Epidermal melanocyte (primary cell): ENCODE results near the gene CDH4.
"Not testable (repeated sequence)": the region's sequence is repeated elsewhere in the genome, so short reads cannot be mapped to it uniquely, and the experiment has no call there.

Source experiments
- DNase-seq: peaks from one replicate; pipeline ENCODE4 v3.0.0; 2011; ENCODE audit warnings: low spot score; ENCODE audit not compliant: insufficient read length

The CDH4 gene

DNA sequence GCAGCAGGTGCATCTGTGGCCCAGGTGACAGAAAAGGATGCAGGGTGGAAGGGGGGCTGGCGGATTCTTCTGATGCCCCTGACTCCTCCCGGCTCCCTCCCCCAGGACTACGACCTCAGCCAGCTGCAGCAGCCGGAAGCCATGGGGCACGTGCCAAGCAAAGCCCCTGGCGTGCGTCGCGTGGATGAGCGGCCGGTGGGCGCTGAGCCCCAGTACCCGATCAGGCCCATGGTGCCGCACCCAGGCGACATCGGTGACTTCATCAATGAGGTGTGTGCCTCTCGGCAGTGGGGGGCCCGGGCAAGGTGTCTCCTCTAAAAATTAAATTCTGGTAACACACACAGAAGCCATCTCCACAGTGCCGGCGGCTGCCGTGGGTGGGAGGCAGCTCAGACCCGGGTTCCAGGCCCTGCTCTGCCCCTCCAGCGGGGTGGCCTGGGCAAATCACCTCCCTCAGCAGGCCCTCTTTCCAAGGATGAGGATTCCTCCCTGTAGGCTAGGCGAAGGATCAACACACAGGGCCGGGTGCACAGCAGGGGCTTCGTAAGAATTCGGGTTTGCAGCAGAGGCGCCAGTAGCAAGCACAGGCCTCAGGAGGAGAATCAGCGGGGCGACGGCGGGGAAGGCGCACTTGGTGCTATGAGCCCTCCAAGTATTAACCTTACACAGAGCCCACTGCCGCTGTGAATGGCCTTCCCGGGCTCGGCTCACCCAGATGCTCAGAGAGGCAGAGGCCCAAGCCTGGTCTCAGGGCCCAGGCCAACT is 682.1 kb downstream of the CDH4 start:
- DNase-seq, result no peak

DNA sequence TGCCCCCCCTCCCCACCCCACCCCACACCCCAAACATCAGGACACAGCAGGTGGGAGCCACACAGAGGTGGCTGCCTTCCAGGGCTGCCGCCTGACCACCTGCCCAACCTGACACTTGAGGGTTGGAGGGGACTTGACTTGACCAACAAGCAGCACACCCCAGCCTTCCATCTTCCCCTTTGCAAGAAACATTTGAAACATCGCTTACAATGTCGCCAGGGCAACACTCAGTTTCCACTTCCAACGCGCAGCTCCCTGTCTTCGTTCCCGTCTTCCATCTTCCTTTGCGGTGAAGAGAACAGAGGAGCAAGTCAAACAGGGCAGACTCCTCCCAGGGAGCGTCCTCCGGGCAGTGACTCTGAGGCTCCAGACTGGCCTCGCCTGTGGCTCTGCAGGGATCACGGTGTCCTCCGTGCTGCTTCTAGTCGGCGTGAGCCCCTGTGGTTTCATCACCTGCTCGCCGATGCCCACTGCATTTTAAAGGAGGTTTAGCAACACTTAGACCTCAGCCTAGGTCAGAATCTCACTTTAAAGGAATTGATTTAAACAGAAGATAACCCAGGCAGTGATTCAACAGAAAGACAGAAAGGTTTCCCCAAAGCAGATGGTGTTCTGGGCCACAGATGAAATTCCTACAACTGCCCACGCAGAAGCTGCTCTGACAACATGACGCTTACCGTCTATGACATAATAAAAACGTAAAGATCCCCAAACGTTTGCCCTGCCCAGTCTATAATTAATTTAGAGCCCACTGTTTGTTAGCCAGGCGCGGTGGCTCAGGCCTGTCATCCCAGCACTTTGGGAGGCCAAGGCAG is 682.9 kb downstream of the CDH4 start:
- no peak for DNase-seq

DNA sequence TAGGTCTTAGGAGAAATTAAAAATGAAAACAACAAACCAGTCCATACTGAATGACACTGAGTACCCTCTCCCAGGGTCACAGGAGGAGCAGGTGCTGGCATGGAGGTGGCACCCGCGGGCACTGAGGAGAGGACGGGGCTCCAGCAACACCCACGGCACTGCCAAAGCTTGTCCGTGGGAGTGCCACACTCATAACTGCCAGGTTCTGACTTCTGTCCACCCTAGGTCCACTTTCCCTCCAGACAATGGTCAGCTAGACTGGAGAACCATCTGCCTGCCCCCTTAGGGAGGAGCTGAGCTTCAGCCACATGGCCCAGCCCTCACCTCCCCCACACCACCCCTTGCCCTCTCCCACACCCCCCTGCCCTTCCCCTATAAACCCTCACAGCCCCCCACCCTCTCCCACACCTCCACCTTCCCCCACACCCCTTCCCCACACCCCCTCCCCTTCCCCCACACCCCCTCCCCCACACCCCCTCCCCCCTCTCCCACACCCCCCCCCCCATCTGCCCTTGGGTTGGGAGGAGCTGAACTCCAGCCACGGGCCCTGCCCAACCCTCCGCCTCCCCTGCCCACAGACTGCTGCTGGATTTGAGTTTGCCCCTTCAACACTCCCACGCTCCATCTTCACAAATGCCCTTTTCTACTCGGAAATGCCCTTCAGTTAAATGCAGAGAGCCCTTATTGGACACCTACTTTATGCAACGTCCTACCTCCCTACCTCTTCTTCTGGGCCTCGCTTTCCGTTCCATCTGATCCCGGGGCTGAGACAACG is 684.1 kb downstream of the CDH4 start:
- no peak for DNase-seq

DNA sequence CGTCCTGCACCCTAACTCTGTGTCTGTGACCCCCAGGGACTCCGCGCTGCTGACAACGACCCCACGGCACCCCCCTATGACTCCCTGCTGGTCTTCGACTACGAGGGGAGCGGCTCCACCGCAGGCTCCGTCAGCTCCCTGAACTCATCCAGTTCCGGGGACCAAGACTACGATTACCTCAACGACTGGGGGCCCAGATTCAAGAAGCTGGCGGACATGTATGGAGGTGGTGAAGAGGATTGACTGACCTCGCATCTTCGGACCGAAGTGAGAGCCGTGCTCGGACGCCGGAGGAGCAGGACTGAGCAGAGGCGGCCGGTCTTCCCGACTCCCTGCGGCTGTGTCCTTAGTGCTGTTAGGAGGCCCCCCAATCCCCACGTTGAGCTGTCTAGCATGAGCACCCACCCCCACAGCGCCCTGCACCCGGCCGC is 684.7 kb downstream of the CDH4 start:
- no peak for DNase-seq

DNA sequence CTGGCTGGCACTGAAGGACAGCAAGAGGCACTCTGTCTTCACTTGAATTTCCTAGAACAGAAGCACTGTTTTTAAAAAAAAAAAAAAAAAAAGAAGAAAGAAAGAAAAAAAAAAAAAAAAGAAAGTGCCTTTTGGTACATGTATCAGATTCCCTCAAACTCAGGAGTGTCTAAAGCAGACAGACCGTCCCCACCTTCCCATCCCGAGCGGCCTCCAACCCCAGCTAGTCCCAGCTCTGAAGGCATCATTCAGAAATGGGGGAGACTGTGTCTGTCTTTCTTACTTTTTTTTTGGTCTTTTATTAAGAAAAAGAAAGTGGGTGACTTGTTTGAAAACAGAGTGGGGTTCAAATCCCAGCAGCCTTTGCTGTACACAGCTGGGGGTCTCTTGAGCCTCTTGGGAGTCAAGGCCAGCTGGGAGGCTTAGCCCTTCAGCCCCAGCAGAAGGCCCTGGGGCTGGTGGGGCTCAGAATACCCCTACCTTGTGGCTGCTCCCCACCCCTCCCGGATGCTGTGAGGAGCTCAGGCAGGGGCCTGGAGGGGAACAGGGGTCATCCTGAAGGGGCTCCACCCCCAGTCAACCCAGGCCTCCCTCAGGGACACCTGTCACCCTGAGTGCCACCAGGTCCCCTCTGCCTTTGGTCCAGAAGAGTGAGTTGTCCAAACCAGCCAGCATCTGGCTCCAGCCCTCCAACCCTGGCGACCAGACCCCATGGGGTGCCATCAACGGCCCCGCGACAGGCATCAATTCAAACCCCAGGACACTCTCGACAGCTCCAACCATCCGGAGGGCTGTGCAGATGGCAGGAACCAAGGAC is 685.3 kb downstream of the CDH4 start:
- DNase-seq, result no peak

DNA sequence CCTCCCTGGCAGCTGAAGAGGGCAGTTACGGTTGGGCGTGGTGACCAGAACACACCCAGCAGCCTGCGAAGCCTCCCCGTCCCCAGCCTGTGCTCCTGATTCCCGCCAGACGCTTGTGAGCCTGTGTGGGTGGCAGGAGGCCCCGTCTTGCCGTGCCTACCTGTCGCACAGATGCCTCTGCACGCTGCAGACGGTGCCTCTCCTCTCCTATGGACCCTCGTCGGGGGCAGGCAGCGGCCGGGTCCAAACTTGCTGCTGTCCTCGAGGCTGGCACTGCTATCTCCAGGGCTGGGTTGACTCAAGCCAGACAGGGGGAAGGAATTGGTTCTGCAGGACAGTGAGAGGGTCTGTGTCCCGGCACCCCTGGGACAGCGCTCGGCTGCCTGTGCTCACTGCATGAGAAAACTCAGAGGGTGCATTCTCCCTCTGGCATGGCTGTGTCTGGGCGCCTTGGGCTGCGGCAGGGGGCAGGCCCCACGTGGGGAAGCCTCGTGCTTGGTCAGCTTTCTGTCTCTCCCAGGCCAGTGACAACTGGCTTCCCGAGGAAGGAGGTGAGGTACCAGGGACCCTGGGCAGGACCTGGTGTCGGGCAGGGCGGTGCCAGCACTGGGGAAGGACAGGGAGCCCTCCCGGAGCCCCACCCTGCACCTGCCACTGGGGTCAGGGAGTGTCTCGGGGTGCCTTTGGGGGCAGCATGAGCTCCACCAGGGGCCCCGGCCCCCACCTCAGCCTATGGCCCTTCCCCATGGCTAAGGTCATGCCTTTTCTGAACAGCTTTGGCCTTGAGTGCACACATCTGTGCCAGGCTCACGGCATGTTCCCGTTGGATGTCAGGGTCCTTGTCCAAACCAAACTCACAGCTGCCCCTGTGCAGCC is 686.1 kb downstream of the CDH4 start:
- DNase-seq, result no peak

DNA sequence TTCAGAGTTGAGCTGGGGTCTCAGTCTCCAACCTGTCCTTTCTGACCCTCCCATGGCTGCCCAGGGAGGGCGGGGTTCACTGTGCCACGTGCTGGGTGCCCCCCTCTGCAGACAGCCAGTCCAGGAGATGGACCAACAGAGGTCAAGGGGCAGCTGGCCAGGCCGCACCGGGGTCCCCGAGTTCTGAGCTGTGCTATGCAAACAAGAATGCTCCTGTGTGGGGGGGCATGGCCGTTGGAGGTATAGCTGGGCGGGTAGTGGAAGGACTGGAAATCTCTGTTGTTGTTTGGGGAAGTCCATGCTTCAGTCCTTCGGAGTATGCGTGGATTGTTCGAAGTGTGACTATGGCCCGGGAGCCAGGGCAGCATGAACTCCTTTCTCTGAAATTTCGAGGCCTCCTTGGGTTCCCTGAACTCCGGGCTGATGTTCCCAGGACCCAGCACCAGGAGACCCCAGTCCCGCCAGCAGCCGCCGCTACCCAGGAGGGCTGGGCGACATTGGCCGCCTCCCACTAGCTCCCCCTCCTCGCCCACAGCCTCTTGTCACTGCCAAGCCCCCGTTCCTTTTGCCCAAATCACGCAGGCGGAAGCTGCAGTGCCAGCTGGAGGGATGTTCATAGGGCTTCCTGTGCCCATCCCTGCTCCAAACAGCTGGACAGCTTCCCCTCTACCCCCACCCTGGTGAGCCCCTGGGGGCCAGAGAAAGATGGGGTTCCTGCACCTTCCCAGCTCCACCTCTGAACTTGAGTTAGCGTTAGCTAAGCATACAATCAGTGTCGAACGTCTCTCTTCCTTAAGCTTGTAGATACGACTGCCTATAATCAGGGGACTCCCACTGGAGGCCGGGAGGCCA is 687.0 kb downstream of the CDH4 start:
- no peak for DNase-seq

DNA sequence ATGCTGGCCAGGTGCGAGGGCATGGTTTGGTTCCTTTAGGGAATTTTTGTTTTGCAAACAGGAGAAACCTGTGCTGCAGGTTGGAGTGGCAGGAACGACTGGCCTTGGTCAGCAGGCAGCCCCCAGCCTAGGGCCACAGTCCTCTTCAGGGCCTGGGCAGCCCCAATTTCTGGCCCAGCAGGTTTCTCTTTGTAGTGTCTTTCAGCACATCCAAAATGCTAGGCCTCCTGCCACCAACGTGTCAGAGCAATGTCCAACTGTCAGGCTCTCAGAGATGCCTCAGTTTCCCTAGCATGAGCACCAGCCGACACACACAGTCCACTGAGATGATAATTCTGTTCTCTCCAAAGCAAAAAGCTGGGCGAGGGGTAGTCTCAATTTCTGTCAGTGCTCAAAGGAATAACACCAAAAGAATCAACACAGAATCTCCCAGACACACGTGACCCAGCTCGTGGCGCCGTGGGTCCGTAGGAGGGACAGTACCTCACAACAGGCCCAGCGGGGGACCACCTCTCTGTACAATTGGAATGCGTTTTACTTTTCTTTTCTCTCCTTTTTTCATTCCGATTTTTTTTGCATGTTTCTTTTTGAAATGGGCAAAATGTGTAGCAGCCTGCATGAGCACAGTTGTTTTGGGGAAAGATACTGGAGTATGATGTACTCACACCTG is 687.8 kb downstream of the CDH4 start:
- DNase-seq, result no peak

DNA sequence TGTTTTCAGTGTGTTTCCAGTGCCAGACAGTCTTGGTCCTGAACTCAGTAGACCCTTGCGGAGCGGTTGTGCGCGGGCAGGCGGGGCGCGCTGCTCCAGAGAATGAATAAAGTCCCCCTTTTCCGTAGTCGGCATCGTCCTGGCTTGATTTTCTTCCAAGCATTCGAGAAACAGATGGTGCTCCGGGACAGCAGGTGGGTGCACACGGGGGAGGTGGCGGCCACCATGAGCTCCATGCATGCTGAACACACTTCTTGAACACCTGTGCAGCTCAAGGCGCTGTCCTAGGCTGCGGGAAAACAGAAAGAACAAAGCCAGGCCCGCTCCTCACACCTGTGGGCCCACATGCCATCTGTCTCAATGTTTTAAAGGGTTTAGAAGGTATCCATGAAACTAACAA is 688.4 kb downstream of the CDH4 start:
- no peak for DNase-seq

DNA sequence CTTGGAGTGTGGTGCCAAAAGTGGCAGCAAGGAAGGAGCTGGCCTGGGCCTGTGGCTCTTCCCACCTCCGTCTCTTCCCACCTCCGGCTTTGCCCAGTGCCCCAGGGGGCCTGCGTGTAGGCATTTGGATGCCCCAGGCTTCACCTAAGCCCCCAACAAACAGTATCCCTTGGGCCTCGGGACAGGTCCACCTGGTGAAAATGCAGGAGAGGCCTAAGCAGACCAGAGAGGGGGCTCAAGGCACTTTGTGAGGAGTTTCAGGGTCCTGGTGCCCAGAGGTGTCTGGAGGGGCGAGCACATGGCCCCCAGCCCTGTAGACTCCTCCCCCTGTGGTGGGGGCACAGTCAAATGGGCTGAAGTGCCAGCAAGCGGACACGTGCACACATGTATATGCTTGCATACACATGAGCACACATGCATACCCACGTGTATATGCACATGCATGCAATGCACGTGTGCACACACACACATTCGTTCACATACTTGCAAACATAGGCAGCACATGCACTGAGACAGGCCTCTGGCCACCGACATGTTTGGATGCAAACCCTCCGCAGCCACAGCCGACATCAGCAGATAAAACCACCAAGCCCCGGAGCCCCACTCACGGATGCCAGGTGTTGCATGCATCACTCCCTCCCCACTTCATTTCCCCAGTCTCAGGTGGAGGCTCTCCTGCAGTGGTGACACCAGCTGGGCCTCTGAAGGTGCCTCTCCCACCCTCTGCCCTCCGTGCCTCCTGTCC is 689.1 kb downstream of the CDH4 start:
- DNase-seq, result no peak

DNA sequence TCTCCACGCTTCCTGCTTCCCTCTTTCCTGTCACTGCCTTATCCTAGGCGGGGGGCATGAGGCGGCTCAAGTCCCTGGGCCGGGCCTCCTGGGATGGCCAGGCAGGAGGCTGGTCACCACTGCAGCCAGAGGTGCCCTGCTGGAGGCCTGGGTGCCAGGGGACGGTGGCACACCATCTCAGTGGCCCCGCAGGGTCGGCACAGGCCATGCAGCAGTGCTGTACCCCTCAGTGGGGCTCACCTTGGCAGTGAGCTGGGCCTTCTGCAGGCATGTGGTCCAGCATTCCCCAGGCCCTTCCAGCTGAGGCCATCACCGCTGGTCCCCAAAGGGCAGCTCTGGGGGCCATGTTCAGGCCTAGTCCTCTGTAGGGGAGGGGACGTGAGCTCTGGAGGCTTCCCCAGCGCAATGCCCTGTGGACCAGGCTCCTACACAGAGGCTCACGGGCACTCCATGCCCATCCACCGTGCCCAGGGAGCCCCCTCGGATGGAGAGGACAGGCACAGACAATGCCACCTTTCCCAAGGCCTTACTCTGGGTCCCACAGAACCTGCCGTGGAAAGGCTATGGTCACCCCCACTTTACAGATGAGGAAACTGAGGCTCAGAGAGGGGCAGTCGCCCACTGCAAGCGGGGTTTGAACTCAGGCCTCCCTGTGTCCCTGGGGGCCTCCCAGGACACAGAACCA is 689.8 kb downstream of the CDH4 start:
- no peak for DNase-seq

DNA sequence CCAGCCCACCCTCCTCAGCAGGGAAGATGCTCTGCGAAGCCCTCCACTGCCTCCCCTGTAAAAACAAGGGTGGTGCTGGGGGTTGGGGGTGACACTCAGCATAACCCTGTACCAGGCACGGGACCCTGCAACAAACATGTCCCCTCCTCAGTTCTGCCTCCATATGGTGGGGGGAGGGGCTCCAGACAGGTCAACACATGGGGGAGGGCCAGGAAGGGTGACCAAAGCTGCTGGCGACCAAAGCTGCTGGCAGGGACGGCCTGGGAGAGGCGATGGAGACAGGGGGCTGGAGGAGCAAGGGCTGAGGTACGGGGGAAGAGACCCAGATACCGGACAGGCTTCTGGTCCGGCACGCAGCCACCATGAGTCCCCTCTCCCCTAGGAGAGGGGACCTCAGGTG is 690.5 kb downstream of the CDH4 start:
- no peak for DNase-seq

DNA sequence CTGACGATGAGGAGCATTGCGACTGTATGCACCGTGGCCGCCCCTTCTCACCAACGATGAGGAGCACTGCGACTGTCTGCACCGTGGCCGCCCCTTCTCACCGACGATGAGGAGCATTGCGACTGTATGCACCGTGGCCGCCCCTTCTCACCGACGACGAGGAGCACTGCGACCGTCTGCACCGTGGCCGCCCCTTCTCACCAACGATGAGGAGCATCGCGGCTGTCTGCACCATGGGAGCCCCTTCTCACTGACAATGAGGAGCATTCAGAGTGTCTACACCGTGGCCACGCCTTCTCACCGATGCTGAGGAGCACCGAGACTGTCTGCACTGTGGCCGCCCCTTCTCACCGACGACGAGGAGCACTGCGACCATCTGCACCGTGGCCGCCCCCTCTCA is 692.9 kb downstream of the CDH4 start:
- DNase-seq, result not testable (repeated sequence)

DNA sequence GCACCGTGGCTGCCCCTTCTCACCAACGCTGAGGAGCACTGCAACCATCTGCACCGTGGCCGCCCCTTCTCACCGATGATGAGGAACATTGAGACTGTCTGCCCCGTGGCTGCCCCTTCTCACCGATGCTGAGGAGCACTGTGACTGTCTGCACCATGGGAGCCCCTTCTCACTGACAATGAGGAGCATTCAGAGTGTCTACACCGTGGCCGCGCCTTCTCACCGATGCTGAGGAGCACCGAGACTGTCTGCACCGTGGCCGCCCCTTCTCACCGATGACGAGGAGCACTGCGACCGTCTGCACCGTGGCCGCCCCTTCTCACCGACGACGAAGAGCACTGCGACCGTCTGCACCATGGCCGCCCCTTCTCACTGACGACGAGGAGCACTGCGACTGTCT is 693.4 kb downstream of the CDH4 start:
- DNase-seq, result not testable (repeated sequence)

DNA sequence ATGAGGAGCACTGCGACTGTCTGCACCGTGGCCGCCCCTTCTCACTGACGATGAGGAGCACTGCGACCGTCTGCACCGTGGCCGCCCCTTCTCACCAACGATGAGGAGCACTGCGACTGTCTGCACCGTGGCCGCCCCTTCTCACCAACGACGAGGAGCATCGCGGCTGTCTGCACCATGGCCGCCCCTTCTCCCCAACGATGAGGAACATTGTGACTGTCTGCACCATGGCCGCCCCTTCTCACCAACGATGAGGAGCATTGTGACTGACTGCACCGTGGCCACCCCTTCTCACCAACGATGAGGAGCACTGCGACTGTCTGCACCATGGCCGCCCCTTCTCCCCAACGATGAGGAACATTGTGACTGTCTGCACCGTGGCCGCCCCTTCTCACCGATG is 696.0 kb downstream of the CDH4 start:
- not testable (repeated sequence) for DNase-seq

DNA sequence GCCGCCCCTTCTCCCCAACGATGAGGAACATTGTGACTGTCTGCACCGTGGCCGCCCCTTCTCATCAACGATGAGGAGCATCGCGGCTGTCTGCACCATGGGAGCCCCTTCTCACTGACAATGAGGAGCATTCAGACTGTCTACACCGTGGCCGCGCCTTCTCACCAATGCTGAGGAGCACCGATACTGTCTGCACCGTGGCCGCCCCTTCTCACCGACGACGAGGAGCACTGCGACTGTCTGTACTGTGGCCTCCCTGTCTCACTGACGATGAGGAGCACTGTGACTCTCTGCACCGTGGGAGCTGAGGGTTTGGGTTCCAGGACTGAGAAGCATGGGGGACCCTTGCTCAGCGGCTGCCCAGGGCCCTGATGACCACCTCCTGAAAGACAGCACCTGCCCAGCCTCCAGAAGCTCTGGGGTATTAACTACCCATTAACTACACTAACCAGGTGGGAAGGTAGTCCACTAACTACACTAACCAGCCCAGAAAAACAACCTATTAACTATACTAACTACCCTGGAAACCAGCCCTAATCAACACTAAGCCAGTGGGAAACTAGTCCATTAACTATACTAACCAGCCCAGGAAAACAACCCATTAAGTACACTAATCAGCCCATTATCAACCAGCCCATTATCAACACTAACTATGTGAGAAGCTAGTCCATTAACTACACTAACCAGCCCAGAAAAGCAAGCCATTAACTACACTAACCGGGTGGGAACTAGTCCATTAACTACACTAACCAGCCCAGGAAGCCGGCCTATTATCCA is 696.7 kb downstream of the CDH4 start:
- DNase-seq, result no peak

DNA sequence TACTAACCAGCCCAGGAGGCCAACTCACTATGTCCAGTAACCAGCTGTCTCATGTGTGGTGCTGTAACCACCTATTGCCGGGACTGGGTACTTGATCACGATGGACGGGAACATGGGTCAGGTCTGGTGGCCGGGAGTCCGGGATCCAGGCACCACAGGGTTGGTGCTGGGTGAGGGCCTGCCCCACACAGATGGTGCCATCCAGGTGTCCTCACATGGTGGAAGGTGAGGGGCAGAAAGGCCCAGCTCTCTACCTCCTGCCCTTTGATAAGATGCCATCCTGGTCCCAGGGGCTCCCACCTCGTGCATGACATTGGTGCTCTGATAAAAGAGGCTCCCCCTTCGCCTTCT is 697.3 kb downstream of the CDH4 start:
- DNase-seq, result no peak
